ENCODE results near the gene NCBP3.

NCBP3 gene

DNA sequence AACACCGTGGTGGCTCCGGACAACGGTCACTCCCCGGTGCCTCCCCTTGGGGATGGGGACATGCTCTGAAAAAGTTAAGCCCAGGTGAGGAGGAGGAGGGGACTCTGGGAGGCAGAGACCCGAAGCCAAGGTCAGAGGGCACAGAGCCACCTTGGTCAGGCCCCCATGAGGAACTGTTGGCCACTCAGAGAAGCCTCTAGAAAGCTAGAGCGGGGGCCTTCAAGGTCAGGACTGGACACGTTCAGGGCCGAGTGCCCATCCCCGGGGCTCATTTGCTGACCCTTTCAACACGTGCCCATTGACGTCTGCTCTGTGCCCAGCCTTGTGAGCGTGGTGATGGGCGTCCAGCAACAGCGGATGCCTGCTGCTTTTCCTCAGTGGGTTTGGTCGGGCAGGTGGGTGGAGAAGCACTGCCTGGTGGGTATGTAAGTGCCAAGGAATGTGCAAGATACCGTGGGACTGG is 84.1 kb downstream of the NCBP3 start:
- TF ChIP-seq, protein P1, sequence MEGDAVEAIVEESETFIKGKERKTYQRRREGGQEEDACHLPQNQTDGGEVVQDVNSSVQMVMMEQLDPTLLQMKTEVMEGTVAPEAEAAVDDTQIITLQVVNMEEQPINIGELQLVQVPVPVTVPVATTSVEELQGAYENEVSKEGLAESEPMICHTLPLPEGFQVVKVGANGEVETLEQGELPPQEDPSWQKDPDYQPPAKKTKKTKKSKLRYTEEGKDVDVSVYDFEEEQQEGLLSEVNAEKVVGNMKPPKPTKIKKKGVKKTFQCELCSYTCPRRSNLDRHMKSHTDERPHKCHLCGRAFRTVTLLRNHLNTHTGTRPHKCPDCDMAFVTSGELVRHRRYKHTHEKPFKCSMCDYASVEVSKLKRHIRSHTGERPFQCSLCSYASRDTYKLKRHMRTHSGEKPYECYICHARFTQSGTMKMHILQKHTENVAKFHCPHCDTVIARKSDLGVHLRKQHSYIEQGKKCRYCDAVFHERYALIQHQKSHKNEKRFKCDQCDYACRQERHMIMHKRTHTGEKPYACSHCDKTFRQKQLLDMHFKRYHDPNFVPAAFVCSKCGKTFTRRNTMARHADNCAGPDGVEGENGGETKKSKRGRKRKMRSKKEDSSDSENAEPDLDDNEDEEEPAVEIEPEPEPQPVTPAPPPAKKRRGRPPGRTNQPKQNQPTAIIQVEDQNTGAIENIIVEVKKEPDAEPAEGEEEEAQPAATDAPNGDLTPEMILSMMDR (IDR thresholded peaks at IDR 0.05; ENCODE audit: extremely low read depth, missing control alignments): no peak
- DNase-seq (ENCODE audit: low spot score): no peak

DNA sequence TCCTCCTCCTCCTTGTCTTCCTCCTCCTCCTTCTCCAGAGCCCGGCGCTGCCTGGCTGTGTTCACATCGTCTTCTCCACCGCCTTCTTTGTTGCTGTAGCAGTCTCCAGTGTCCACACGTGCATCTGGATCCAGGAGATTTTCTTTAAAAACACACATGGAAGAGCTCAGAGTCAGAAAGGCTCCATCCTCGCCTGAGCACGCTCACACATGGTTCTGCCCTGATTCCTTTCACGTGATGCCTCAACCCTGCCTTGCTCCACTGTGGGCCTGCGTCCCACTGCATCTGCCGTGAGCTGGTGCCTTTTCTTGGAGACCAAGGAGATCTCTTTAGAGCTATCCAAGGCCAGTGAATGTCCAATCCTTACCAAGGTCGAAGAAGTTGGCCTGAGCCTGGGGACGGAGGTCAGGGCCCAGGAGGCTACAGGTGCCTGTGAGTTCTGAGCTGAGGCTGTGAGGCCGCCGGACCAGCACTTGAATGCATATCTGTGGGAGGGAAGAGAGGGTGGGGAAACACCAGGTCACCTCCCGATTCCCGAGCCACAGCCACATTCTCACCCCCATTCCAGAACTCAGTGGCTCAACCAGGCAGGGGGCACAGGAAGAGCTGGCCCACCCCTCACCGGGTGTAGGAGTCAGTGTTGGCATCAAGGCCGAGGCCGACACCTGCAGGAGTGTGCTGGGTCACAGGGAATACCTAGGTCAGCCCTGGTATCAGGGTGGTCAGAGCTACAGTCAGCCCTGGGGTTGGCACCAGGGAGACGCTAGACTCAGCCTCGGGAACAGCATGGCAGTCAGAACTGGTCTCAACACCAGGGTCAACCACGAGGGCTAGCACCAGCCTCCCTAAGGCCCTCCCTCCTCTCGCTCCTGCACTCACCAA is 84.8 kb downstream of the NCBP3 start:
- no peak for DNase-seq (ENCODE audit: low spot score)
- TF ChIP-seq, protein P1 (IDR thresholded peaks at IDR 0.05; ENCODE audit: extremely low read depth, missing control alignments): no peak

DNA sequence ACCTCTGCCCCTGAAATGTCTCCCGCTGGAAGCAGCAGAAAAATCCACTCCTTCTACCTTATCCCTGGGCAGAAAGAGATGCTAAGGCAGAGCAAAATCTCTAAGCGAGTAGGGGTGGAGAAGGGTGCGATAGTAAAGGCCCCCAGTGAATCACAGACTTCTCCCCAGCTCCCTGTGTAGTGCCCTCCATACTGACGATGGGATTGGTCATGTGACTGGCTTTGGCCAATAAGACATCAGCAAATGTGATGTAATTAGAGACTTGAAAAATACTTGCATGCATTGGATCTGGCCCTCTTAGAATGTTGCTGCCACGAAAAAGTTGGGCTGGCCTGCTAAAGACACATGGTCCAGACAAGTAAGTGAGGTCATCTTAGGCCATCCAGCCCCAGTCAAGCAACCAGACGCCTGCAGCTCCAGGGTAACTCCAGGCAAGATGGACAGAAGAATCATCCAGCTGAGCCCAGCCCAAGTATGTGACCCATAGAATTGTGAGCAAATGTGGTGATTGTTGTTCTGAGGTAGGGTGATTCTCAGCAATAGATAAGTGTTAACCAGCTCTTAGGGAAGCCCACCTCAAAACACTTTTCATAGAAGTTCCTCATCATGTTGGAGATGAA is 86.3 kb downstream of the NCBP3 start:
- DNase-seq (ENCODE audit: low spot score): no peak
- TF ChIP-seq, protein P1 (IDR thresholded peaks at IDR 0.05; ENCODE audit: extremely low read depth, missing control alignments): no peak

DNA sequence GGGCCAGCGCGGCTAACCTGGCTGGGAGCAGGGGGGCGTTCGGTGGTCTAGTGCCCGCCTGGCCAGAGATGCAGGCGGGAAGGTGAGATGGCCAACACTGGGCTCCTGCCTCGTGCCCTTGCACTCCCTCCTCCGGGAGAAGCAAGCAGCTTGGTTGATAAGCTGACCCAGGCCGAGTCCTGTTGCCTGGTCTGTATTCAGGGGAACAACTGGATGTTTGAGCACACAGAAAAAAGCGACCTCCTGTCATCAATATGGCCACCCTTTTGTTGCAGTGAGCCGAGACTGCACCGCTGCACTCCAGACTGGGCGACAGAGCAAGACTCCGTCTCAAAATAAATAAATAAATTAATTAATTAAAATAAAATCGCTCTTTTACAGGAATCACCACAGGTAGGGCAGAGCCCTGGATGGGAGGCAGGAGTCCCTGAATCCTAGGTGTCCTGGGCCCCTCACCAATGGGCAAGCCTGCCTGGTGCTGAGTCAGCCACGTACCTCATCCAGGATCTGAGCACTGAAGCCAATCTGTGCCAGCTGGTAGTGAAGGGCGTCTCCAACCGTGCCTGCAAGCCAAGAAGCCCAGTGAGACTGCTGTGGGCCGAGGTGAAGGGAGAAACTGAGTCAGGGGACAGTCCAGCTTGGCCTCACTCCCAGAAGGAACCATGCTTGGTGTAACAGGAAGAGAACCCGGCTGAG is 90.6 kb downstream of the NCBP3 start:
- no peak for DNase-seq (ENCODE audit: low spot score)
- TF ChIP-seq, protein P1 (IDR thresholded peaks at IDR 0.05; ENCODE audit: extremely low read depth, missing control alignments): no peak

DNA sequence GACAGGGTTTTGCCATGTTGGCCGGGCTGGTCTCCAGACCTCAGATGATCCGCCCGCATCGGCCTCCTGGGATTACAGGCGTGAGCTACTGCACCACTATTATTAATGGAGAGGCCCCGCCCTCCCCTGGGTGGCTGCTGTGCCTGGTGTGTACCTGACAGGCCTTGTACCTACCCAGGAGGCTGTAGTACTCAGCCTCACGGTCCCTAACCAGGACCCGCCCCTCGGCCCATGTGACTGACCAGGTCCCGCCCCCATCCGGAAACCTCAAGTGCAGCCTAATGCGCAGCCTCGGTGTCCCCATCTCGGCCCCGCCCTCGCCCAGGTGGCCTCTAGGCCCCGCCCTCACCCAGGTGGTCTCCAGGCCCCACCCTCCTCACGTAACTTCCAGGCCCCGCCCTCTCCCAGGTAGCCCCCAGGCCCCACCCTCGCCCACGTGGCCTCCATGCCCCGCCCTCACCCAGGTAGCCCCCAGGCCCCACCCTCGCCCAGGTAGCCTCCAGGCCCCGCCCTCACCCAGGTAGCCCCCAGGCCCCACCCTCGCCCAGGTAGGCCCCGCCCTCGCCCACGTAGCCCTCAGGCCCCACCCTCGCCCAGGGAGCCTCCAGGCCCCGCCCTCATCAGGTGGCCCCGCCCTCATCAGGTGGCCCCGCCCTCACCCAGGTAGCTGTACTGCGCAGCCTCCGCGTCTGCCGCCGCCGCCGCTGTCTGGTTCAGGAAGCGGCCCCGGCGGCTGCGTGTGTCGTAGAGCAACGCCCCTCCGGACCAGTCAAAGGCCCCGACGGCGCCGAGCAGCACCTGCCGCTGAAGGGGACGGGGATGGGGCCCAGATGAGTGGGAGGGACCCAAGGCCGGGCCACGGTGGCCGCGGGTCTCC is 91.3 kb downstream of the NCBP3 start:
- peak; percentile 69 for DNase-seq (ENCODE audit: low spot score)
- TF ChIP-seq, protein P1 (IDR thresholded peaks at IDR 0.05; ENCODE audit: extremely low read depth, missing control alignments): no peak

DNA sequence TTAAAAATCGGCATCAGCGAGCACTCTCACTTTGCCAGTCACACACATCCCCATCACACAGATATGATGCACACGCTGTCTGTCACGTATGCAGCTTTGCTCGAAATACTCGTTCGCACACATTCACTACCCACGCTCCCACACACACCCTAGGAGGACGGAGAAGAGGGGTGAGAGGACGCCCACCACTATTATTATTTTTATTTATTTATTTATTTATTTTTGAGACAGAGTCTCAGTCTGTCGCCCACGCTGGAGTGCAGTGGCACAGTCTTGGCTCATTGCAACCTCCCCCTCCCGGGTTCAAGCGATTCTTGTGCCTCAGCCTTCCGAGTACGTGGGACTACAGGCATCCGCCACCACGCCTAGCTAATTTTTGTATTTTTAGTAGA is 92.0 kb downstream of the NCBP3 start:
- TF ChIP-seq, protein P1 (IDR thresholded peaks at IDR 0.05; ENCODE audit: extremely low read depth, missing control alignments): no peak
- no peak for DNase-seq (ENCODE audit: low spot score)
